ENCODE data around the gene PTGDS. TPM values are rescaled to one million over a fixed set of nuclear protein-coding genes. Genes with fewer than 3 reads are reported as not detected.
A peak's percentile ranks its signal among the peaks of the same experiment; 100 is the strongest.

The PTGDS gene
- polyA plus RNA-seq, 1 donor from 2014 or later: 2.0 TPM

- Histone ChIP-seq H2AFZ (ENCODE audit: low read depth, low read length) (no peak overlapping the region), H3K9me2 (ENCODE audit: insufficient read depth, low read length) (no peaks in the 10 kb centered on the region), H3K9me3 (ENCODE audit: low read length) (no peaks in the 10 kb centered on the region), H3F3A (ENCODE audit: insufficient read depth, low read length, poor library complexity, severe bottlenecking) (no peaks in the 10 kb centered on the region), H3K9ac (ENCODE audit: low read length) (no peak overlapping the region), H3K4me2 (ENCODE audit: low read length) (no peak overlapping the region), H3K4me3 (ENCODE audit: low read length) (no peak overlapping the region), H3K79me2 (replicated peaks; ENCODE audit: insufficient read depth, low read length) (peaks cover 8% of the 10 kb centered on the region), H4K20me1 (ENCODE audit: insufficient read depth) (no peaks in the 10 kb centered on the region), H3K36me3 (ENCODE audit: insufficient read depth, low read length) (no peaks in the 10 kb centered on the region), H3K27me3 (ENCODE audit: insufficient read depth, low read depth, low read length) (no peaks in the 10 kb centered on the region), H3K27ac (ENCODE audit: low read length) (no peak overlapping the region)
- TF ChIP-seq REST (IDR thresholded peaks at IDR 0.05; ENCODE audit: borderline replicate concordance): no peak
- no peak for TF ChIP-seq MXI1 (conservative IDR thresholded peaks at IDR 0.05; ENCODE audit: poor library complexity, severe bottlenecking)
- peak; percentile 34 for TF ChIP-seq RAD21 (conservative IDR thresholded peaks at IDR 0.05)
- TF ChIP-seq CTCF (IDR thresholded peaks at IDR 0.05; ENCODE audit: poor library complexity, severe bottlenecking): peak; percentile 41
- TF ChIP-seq EP300 (conservative IDR thresholded peaks at IDR 0.05; ENCODE audit: poor library complexity, severe bottlenecking): no peak
- no peak for TF ChIP-seq TAF1 (IDR thresholded peaks at IDR 0.05; ENCODE audit: low read depth)
- TF ChIP-seq EZH2 (IDR thresholded peaks at IDR 0.05; ENCODE audit: borderline replicate concordance, insufficient read depth, low read length, poor library complexity, severe bottlenecking): no peak
- TF ChIP-seq SMC3 (conservative IDR thresholded peaks at IDR 0.05; ENCODE audit: poor library complexity): no peak
- TF ChIP-seq POLR2AphosphoS5 (IDR thresholded peaks at IDR 0.05): no peak
Observed at GRCh38 chr9:136947955-136948510, 29.3 kb upstream of the PTGDS start.

GRCh38 chr9:136949239-136949816 is 28.0 kb upstream of the PTGDS start:
- peak overlapping the region; percentile 82 for H3K4me3 ChIP-seq (ENCODE audit: low read length)
- H3K9ac ChIP-seq (ENCODE audit: low read length): peak overlapping the region; percentile 93
- H4K20me1 ChIP-seq (ENCODE audit: insufficient read depth): no peaks in the 10 kb centered on the region
- peak overlapping the region; percentile 85 for H2AFZ ChIP-seq (ENCODE audit: low read depth, low read length)
- H3K27me3 ChIP-seq (ENCODE audit: insufficient read depth, low read depth, low read length): no peaks in the 10 kb centered on the region
- no peaks in the 10 kb centered on the region for H3K9me3 ChIP-seq (ENCODE audit: low read length)
- no peaks in the 10 kb centered on the region for H3K9me2 ChIP-seq (ENCODE audit: insufficient read depth, low read length)
- no peaks in the 10 kb centered on the region for H3K79me2 ChIP-seq (replicated peaks; ENCODE audit: insufficient read depth, low read length)
- H3K27ac ChIP-seq (ENCODE audit: low read length): peak overlapping the region; percentile 91
- H3K36me3 ChIP-seq (ENCODE audit: insufficient read depth, low read length): no peaks in the 10 kb centered on the region
- peak overlapping the region; percentile 35 for H3K4me2 ChIP-seq (ENCODE audit: low read length)
- no peaks in the 10 kb centered on the region for H3F3A ChIP-seq (ENCODE audit: insufficient read depth, low read length, poor library complexity, severe bottlenecking)
- TF ChIP-seq MXI1 (conservative IDR thresholded peaks at IDR 0.05; ENCODE audit: poor library complexity, severe bottlenecking) (no peak), RAD21 (conservative IDR thresholded peaks at IDR 0.05) (no peak)

Data from neural cell (in vitro differentiated cells).